ENCODE data around the gene TRHDE.

GRCh38 chr12:72318341-72318740, 46.2 kb downstream of the TRHDE start:
- no peak for TF ChIP-seq CTCF (conservative IDR thresholded peaks at IDR 0.05)
- no peak for TF ChIP-seq EZH2 (IDR thresholded peaks at IDR 0.05; ENCODE audit: low read depth)

Measured in PC-9 (cell line).